ENCODE data around the gene KANK2. TPM values are rescaled to one million over a fixed set of nuclear protein-coding genes. Genes with fewer than 3 reads are reported as not detected.

Gene KANK2
- total and polyA plus RNA-seq, 2 of the 13 experiments (the other 11 are each of a cell fraction or from before 2014, with no cell fraction given): 5.7 to 12.9 TPM

DNA sequence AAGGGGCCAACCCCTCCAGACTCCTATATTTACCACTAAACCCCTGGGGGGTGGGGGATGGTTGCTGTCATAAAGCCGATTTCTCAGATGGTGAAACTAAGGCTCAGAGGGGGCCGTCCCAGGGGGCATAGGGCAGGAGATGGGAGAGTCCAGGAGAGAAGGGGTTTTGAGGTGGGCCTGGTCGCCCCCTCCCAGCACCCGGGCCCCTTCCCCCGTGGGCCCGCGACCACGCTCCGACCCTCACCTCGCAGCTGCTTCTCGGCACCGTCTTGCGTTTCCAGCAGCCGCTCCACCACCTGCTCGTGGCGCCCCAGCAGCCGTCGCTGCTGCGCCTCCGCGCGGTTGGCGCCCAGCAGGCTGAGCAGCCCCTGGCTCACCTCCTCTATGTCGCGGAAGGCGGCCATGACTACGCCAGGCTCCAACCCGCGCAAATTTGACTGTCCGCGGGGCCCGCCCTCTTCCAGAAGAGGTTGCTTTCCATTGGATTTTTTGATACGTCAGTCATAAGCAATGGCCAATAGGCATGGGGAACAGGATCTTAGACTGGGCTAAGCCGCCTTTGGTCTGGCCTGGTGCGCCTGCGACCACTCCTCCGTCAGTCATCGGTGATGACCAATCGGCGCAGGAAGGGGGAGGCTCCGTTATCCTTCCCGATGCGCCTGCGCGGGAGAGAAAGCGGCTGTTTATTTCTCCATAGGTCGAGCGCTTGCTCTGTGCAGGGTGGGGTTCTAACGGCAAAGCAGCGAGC, 41.8 kb downstream of the KANK2 start, which contains the start of gene SPC24:
Gene SPC24, minus strand, starts transcription at position 410 of the 748 bp plus-strand sequence. Its CDS starts 6 bp downstream, at position 404.
- Histone ChIP-seq H3K27me3 (ENCODE audit: control insufficient read depth in 1 of 2, insufficient read depth in 2 of 2, low read length in 2 of 2) (no peaks in the 10 kb centered on the region; a peak in 1 of 5 replicates), H3K9me3 (ENCODE audit: low read length) (no peaks in the 10 kb centered on the region), H3K4me1 (ENCODE audit: insufficient read depth, low read length) (peaks cover 65% of the 10 kb centered on the region), H2AFZ (ENCODE audit: low read length) (no peak within 1 kb of the TSS), H3K4me3 (replicated peaks in 1 of 3; ENCODE audit: insufficient read depth in 1 of 3, low read depth in 2 of 3, low read length in 3 of 3) (peak within 1 kb of the TSS; percentile 92 to 99 (median 93)), H3K9ac (ENCODE audit: insufficient read depth, low read depth, low read length) (peak within 1 kb of the TSS; percentile 79), H3K79me2 (ENCODE audit: insufficient read depth, low read length) (peaks cover 26% of the 10 kb centered on the region), H3K36me3 (replicated peaks in 1 of 2; ENCODE audit: control insufficient read depth in 1 of 2, insufficient read depth in 2 of 2, low read length in 2 of 2) (0 out of 5 replicates have a peak, but pooled peaks cover 0 to 4% of the 10 kb centered on the region in 2 experiments), H3K27ac (ENCODE audit: extremely low read length, insufficient read depth, low read length) (peak within 1 kb of the TSS; percentile 49), H3K4me2 (ENCODE audit: low read depth, low read length) (peak within 1 kb of the TSS; percentile 86), H4K20me1 (ENCODE audit: insufficient read depth, low read length) (no peaks in the 10 kb centered on the region)
- ChIA-PET CTCF (ENCODE audit: low intra/inter-chr PET ratio, low total read pairs) (no interaction called here), POLR2A (interaction anchor here (1.3 to 4.3 kb wide), 3 partner anchors 13 to 26 kb away, joined by 4 to 39 read pairs (median 6); no protein-coding TSS in a partner anchor)
- in situ Hi-C loops (cut with HindIII; ENCODE audit: extremely low pct_ligation_motif_present, low pct_unique_long_range_greater_than_20kb) (loop anchor here (5.0 kb wide), 1 partner anchor 42 kb away; the partner anchor contains the start of gene KANK2), intact Hi-C loops (cut with micrococcal nuclease; ENCODE audit: unreplicated experiment) (loop anchor here (1.0 kb wide), 1 partner anchor 13 kb away; no protein-coding TSS in a partner anchor)
- peak; percentile 97 for ATAC-seq
- WGBS (ENCODE audit: low lambda C conversion rate): 0% methylated on average over 2 of the region's 50 CpGs
- peak; percentile 98 for DNase-seq (ENCODE audit: low spot score)
- FAIRE-seq: peak; percentile 99
- no TSS peak for BruUV-seq (replicated peaks)
- TF ChIP-seq CBX1 (IDR thresholded peaks at IDR 0.05; ENCODE audit: low read depth): no peak
- TF ChIP-seq, protein P1, sequence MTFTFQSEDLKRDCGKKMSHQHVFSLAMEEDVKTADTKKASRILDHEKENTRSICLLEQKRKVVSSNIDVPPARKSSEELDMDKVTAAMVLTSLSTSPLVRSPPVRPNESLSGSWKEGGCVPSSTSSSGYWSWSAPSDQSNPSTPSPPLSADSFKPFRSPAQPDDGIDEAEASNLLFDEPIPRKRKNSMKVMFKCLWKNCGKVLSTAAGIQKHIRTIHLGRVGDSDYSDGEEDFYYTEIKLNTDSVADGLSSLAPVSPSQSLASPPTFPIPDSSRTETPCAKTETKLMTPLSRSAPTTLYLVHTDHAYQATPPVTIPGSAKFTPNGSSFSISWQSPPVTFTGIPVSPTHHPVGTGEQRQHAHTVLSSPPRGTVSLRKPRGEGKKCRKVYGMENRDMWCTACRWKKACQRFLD (CRISPR knock-in tag; IDR thresholded peaks at IDR 0.05; ENCODE audit: borderline replicate concordance): no peak
- TF ChIP-seq ZNF44 (CRISPR knock-in tag; IDR thresholded peaks at IDR 0.05): no peak
- TF ChIP-seq KLF11 (CRISPR knock-in tag; IDR thresholded peaks at IDR 0.05): no peak
- TF ChIP-seq SIN3A (IDR thresholded peaks at IDR 0.05; ENCODE audit: borderline replicate concordance, low read depth, low read length): peak; percentile 94
- no peak for TF ChIP-seq ZNF12 (CRISPR knock-in tag; IDR thresholded peaks at IDR 0.05)
- TF ChIP-seq, protein P2, sequence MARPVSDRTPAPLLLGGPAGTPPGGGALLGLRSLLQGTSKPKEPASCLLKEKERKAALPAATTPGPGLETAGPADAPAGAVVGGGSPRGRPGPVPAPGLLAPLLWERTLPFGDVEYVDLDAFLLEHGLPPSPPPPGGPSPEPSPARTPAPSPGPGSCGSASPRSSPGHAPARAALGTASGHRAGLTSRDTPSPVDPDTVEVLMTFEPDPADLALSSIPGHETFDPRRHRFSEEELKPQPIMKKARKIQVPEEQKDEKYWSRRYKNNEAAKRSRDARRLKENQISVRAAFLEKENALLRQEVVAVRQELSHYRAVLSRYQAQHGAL (CRISPR knock-in tag; IDR thresholded peaks at IDR 0.05; ENCODE audit: not compliant biosample characterization): no peak
- TF ChIP-seq ZNF143 (CRISPR knock-in tag; IDR thresholded peaks at IDR 0.05): no peak
- TF ChIP-seq NCOA2 (CRISPR knock-in tag; IDR thresholded peaks at IDR 0.05): no peak
- 0 out of 2 replicates have a peak, but pooled peaks have one; percentile 60 for TF ChIP-seq WIZ (CRISPR knock-in tag; IDR thresholded peaks at IDR 0.05)
- TF ChIP-seq SMARCC2 (IDR thresholded peaks at IDR 0.05): no peak
- TF ChIP-seq ADNP (CRISPR knock-in tag; IDR thresholded peaks at IDR 0.05): no peak
- TF ChIP-seq POGZ (CRISPR knock-in tag; IDR thresholded peaks at IDR 0.05): peak; percentile 58
- TF ChIP-seq, protein P3, sequence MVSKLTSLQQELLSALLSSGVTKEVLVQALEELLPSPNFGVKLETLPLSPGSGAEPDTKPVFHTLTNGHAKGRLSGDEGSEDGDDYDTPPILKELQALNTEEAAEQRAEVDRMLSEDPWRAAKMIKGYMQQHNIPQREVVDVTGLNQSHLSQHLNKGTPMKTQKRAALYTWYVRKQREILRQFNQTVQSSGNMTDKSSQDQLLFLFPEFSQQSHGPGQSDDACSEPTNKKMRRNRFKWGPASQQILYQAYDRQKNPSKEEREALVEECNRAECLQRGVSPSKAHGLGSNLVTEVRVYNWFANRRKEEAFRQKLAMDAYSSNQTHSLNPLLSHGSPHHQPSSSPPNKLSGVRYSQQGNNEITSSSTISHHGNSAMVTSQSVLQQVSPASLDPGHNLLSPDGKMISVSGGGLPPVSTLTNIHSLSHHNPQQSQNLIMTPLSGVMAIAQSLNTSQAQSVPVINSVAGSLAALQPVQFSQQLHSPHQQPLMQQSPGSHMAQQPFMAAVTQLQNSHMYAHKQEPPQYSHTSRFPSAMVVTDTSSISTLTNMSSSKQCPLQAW (CRISPR knock-in tag; IDR thresholded peaks at IDR 0.05): no peak
- TF ChIP-seq, protein P4, sequence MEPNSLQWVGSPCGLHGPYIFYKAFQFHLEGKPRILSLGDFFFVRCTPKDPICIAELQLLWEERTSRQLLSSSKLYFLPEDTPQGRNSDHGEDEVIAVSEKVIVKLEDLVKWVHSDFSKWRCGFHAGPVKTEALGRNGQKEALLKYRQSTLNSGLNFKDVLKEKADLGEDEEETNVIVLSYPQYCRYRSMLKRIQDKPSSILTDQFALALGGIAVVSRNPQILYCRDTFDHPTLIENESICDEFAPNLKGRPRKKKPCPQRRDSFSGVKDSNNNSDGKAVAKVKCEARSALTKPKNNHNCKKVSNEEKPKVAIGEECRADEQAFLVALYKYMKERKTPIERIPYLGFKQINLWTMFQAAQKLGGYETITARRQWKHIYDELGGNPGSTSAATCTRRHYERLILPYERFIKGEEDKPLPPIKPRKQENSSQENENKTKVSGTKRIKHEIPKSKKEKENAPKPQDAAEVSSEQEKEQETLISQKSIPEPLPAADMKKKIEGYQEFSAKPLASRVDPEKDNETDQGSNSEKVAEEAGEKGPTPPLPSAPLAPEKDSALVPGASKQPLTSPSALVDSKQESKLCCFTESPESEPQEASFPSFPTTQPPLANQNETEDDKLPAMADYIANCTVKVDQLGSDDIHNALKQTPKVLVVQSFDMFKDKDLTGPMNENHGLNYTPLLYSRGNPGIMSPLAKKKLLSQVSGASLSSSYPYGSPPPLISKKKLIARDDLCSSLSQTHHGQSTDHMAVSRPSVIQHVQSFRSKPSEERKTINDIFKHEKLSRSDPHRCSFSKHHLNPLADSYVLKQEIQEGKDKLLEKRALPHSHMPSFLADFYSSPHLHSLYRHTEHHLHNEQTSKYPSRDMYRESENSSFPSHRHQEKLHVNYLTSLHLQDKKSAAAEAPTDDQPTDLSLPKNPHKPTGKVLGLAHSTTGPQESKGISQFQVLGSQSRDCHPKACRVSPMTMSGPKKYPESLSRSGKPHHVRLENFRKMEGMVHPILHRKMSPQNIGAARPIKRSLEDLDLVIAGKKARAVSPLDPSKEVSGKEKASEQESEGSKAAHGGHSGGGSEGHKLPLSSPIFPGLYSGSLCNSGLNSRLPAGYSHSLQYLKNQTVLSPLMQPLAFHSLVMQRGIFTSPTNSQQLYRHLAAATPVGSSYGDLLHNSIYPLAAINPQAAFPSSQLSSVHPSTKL (CRISPR knock-in tag; IDR thresholded peaks at IDR 0.05): 0 out of 2 replicates have a peak, but pooled peaks have one; percentile 19
- TF ChIP-seq ZNF672 (CRISPR knock-in tag; IDR thresholded peaks at IDR 0.05): no peak
- TF ChIP-seq ZNF124 (CRISPR knock-in tag; IDR thresholded peaks at IDR 0.05): no peak

Measured in HepG2 (cell line).